A673 (cell line): Measurements from ENCODE around the gene CCDC87.

Experiments
- CTCF ChIP-seq: fragments of 300-800, 200-600 bp; sonication (generic); conservative IDR thresholded peaks from 2 replicates; pipeline ENCODE4 v1.5.1; 2017; ENCODE audit warnings: low read depth, mild to moderate bottlenecking, antibody characterized with exemption, low read length, moderate library complexity, mixed read lengths
- EZH2 ChIP-seq: fragments of 200-600 bp; sonication (generic); IDR thresholded peaks from 2 replicates; pipeline ENCODE4 v1.6.1; 2017; ENCODE audit warnings: borderline replicate concordance, low read depth, mild to moderate bottlenecking, mixed read lengths, antibody characterized with exemption, low read length; ENCODE audit not compliant: poor library complexity, severe bottlenecking

GRCh38 chr11:66600631-66601233 lies 7.9 kb upstream of the CCDC87 start:
- no peak for TF ChIP-seq EZH2
- TF ChIP-seq CTCF: no peak
